Spleen (tissue), 11 donors: ENCODE measurements around the gene PSD2. TPM values are rescaled to one million over a fixed set of nuclear protein-coding genes. Genes with fewer than 3 reads are reported as not detected.

Experiments
- DNase-seq: peaks from one replicate; pipeline ENCODE4 v3.0.0-alpha.2; 2020
- H3K27ac ChIP-seq, 8 donors: fragments of 200-600 bp; sonication (generic) in 7 of 8; 1 replicate in 4 of 8; 2 replicates in 4 of 8; pipeline versions ENCODE4 v1.5.0 to v1.8.0; 2016 to 2021; ENCODE audit warnings: inconsistent platforms in 4 of 8, mild to moderate bottlenecking in 4 of 8, moderate library complexity in 1 of 8
- H3K27me3 ChIP-seq, 7 donors: fragments of 200-600 bp; sonication (generic) in 6 of 7; replicated peaks in 1 of 7; 1 replicate in 4 of 7; 2 replicates in 3 of 7; pipeline versions ENCODE4 v1.5.0 to v1.8.0; 2016 to 2021; ENCODE audit warnings: inconsistent platforms in 3 of 7, mild to moderate bottlenecking in 1 of 7
- H3K36me3 ChIP-seq, 6 donors: fragments of 200-600 bp; sonication (generic) in 5 of 6; 1 replicate in 4 of 6; 2 replicates in 2 of 6; pipeline versions ENCODE4 v1.5.0 to v1.8.0; 2016 to 2021; ENCODE audit warnings: inconsistent platforms in 2 of 6
- H3K4me1 ChIP-seq, 6 donors: fragments of 200-600 bp; sonication (generic) in 5 of 6; 1 replicate in 3 of 6; 2 replicates in 3 of 6; pipeline versions ENCODE4 v1.5.0 to v1.8.0; 2016 to 2021; ENCODE audit warnings: inconsistent platforms in 3 of 6
- H3K4me3 ChIP-seq, 8 donors: fragments of 200-600 bp; sonication (generic) in 7 of 8; 1 replicate in 4 of 8; 2 replicates in 4 of 8; pipeline versions ENCODE4 v1.5.0 to v1.8.0; 2016 to 2021; ENCODE audit warnings: inconsistent platforms in 4 of 8, mild to moderate bottlenecking in 4 of 8, moderate library complexity in 2 of 8
- H3K9me3 ChIP-seq, 8 donors: fragments of 200-600 bp; sonication (generic) in 7 of 8; 1 replicate in 4 of 8; 2 replicates in 4 of 8; pipeline versions ENCODE4 v1.5.0 to v1.8.0; 2016 to 2021; ENCODE audit warnings: inconsistent platforms in 4 of 8
- POLR2A ChIP-seq, 3 donors: fragments of 450-650 bp; IDR thresholded peaks; one replicate each; pipeline ENCODE4 v1.5.1; 2017; ENCODE audit warnings: antibody characterized with exemption in 3 of 3, mild to moderate bottlenecking in 1 of 3
- POLR2AphosphoS5 ChIP-seq, 3 donors: sonication (generic); formaldehyde crosslinking; IDR thresholded peaks; one replicate each; pipeline ENCODE4 v1.5.1; 2017; ENCODE audit warnings: antibody characterized with exemption in 3 of 3
- WGBS, 5 donors: extraction: QIAGEN DNeasy Blood & Tissue Kit in 3 of 5; methylation state at CpG; one replicate each; pipeline versions ENCODE4 v1.1.5 to v1.1.7; 2013 to 2018; 5-methylcytosine and 5-hydroxymethylcytosine counted together
- intact Hi-C: fragments of 100-400 bp; cut with DNase I; formaldehyde crosslinking; loops from one replicate; pipeline ENCODE4 v1.15.0; 2023; ENCODE audit warnings: low total_unique reads
- polyA plus RNA-seq, 3 donors: library from polyadenylated mRNA; stranded (reverse); fragments of 200-250 nt; gene quantifications; one replicate each; pipeline ENCODE4 v1.2.1, GENCODE V29; 2013
- total RNA-seq, 7 donors: library from RNA; depleted of rRNA in 3 of 7; stranded (reverse); fragments of >200 nt in 3 of 7; fragmentation: NEBNext Ultra II Directional in 4 of 7; extraction: Animal tissue kit (Norgen Biotek cat#: 25700) in 4 of 7; gene quantifications; one replicate each; pipeline versions ENCODE4 v1.1.0 to v1.2.1, GENCODE V29; 2016 to 2021
- TF ChIP-seq, protein P1 (sequence below), 11 experiments: fragments of 200-600 bp in 7 of 11; fragments of 450-650 bp in 4 of 11; sonication (generic) in 4 of 11; IDR thresholded peaks in 8 of 11; conservative IDR thresholded peaks in 3 of 11; 1 replicate in 7 of 11; 2 replicates in 4 of 11; pipeline versions ENCODE4 v1.4.0 to v1.8.0; 2016 to 2021; ENCODE audit warnings: antibody characterized with exemption in 11 of 11, inconsistent platforms in 4 of 11, mild to moderate bottlenecking in 1 of 11
- donor health status: healthy with polysubstance abuse.
- donor health status: DM: no; HTN: no; CAD: no; lungs with moderate emphysema.
- donor health status: DM: no; HTN: no; CAD: no.
- donor health status: Bipolar disorder and iron deficiency.
- donor health status: healthy.
- donor health status: DM: no; HTN: no; CAD: no.
- donor health status: DM: yes; HTN: yes; CAD: no.

Gene PSD2
- total and polyA plus RNA-seq, 10 donors: 0.03 to 0.42 (median 0.21) TPM; not detected in 1

DNA sequence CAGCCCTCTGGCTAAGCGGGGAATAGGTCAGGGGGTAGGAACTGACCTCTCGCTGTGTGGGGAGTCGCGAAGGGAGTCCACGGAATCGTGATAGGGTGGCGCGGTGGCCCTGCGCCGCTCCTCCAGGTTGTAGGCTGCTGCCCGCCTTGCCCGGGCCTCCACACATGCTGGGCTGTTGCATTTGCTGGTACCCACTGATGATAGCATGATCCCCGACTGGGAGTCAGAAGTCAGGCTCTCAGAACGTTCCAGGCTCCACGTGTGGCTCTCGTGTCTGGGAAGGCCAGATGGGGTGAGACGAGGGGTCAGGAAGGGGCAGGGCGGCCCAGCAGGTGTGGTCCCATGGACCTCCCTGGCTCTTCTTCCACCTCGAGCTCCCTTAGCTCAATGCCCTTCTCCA, 56.0 kb downstream of the PSD2 start:
- peaks cover 0 to 23% (median 0%) of the 10 kb centered on the region in 7 donors for H3K27me3 ChIP-seq
- peaks cover 0 to 16% (median 0%) of the 10 kb centered on the region in 6 donors for H3K36me3 ChIP-seq
- peak; percentile 69 for DNase-seq
- H3K9me3 ChIP-seq: no peaks in the 10 kb centered on the region
- TF ChIP-seq POLR2A (IDR thresholded peaks at IDR 0.05) (no peak), POLR2AphosphoS5 (IDR thresholded peaks at IDR 0.05) (no peak)
- TF ChIP-seq, protein P1, sequence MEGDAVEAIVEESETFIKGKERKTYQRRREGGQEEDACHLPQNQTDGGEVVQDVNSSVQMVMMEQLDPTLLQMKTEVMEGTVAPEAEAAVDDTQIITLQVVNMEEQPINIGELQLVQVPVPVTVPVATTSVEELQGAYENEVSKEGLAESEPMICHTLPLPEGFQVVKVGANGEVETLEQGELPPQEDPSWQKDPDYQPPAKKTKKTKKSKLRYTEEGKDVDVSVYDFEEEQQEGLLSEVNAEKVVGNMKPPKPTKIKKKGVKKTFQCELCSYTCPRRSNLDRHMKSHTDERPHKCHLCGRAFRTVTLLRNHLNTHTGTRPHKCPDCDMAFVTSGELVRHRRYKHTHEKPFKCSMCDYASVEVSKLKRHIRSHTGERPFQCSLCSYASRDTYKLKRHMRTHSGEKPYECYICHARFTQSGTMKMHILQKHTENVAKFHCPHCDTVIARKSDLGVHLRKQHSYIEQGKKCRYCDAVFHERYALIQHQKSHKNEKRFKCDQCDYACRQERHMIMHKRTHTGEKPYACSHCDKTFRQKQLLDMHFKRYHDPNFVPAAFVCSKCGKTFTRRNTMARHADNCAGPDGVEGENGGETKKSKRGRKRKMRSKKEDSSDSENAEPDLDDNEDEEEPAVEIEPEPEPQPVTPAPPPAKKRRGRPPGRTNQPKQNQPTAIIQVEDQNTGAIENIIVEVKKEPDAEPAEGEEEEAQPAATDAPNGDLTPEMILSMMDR (IDR thresholded peaks at IDR 0.05 in 8 of 11, conservative IDR thresholded peaks at IDR 0.05 in 3 of 11): no peak
- WGBS, 5 donors: 88 to 96% (median 92%) methylated on average over 14 to 19 of the region's 19 CpGs
- intact Hi-C loops: no loop called here
- no peak overlapping the region for H3K4me3 ChIP-seq
- H3K27ac ChIP-seq: no peak overlapping the region
- peaks cover 0 to 43% (median 27%) of the 10 kb centered on the region in 6 donors for H3K4me1 ChIP-seq

GRCh38 chr5:139852696-139853095, 57.1 kb downstream of the PSD2 start:
- TF ChIP-seq POLR2A (IDR thresholded peaks at IDR 0.05) (no peak), POLR2AphosphoS5 (IDR thresholded peaks at IDR 0.05) (no peak)
- TF ChIP-seq, protein P1 (IDR thresholded peaks at IDR 0.05 in 8 of 11, conservative IDR thresholded peaks at IDR 0.05 in 3 of 11): no peak
- H3K27ac ChIP-seq: no peak overlapping the region
- H3K4me3 ChIP-seq: no peak overlapping the region
- peak; percentile 38 for DNase-seq
- peaks cover 0 to 32% (median 18%) of the 10 kb centered on the region in 6 donors for H3K4me1 ChIP-seq
- H3K9me3 ChIP-seq: no peaks in the 10 kb centered on the region
- peaks cover 0 to 16% (median 0%) of the 10 kb centered on the region in 6 donors for H3K36me3 ChIP-seq
- WGBS, 5 donors: 88 to 98% (median 92%) methylated on average over 8 of the region's 8 CpGs
- intact Hi-C loops: no loop called here
- H3K27me3 ChIP-seq: peaks cover 0 to 11% (median 0%) of the 10 kb centered on the region in 7 donors

DNA sequence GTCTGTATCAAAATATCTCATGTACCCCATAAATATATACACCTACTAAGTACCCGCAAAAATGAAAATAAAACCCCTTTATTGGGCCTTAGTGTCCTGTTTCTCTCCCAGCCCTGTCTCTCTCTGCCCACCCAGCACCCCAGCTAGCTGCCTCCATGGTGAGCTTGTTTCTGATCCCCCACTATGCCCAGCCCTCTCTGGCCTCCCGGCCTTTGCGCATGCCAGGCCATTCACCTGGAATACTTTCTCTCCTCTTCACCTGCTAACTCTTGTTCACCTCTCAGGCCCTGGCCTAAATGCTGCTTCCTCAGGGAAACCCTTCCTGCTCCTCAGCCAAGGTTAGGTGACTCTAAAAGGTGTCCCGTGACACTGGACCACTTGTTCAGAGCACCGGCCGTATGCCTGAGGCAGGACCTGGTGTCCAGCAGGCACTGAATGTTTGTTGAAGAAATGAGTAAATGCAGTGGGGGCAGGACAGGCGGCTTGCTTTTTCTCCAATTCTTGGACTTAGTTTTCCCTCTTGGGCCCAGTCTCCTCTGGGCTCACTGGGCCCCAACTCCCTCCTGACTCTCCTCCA, 58.5 kb downstream of the PSD2 start:
- H3K4me1 ChIP-seq: peaks cover 0 to 20% (median 10%) of the 10 kb centered on the region in 6 donors
- H3K27me3 ChIP-seq: no peaks in the 10 kb centered on the region
- no peak overlapping the region for H3K4me3 ChIP-seq
- peaks cover 0 to 16% (median 0%) of the 10 kb centered on the region in 6 donors for H3K36me3 ChIP-seq
- WGBS, 5 donors: 91 to 98% (median 95%) methylated on average over 7 of the region's 7 CpGs
- intact Hi-C loops: no loop called here
- H3K9me3 ChIP-seq: no peaks in the 10 kb centered on the region
- no peak overlapping the region for H3K27ac ChIP-seq
- peak; percentile 44 for DNase-seq
- TF ChIP-seq, protein P1 (IDR thresholded peaks at IDR 0.05 in 8 of 11, conservative IDR thresholded peaks at IDR 0.05 in 3 of 11): no peak
- TF ChIP-seq POLR2A (IDR thresholded peaks at IDR 0.05): no peak

GRCh38 chr5:139854953-139855352, 59.3 kb downstream of the PSD2 start:
- Histone ChIP-seq H3K9me3 (no peaks in the 10 kb centered on the region), H3K27ac (no peak overlapping the region), H3K4me3 (no peak overlapping the region), H3K36me3 (peaks cover 0 to 16% (median 0%) of the 10 kb centered on the region in 6 donors), H3K4me1 (peaks cover 0 to 12% (median 5%) of the 10 kb centered on the region in 6 donors), H3K27me3 (no peaks in the 10 kb centered on the region)
- intact Hi-C loops: no loop called here
- DNase-seq: no peak
- TF ChIP-seq, protein P1 (IDR thresholded peaks at IDR 0.05 in 8 of 11, conservative IDR thresholded peaks at IDR 0.05 in 3 of 11): no peak
- TF ChIP-seq POLR2AphosphoS5 (IDR thresholded peaks at IDR 0.05) (no peak), POLR2A (IDR thresholded peaks at IDR 0.05) (no peak)
- 85 to 93% (median 90%) methylated on average over 5 of the region's 5 CpGs for WGBS, 5 donors
